H9 (cell line): ENCODE data around the gene STK32B. TPM values are rescaled to one million over a fixed set of nuclear protein-coding genes. Genes with fewer than 3 reads are reported as not detected.

Experiments
- DNase-seq: peaks from one replicate; pipeline ENCODE4 v3.0.0-alpha.2; 2017
- H2AFZ ChIP-seq: one replicate; pipeline ENCODE4 v1.6.1; 2013; ENCODE audit warnings: mild to moderate bottlenecking, low read length, control low read depth, moderate library complexity
- H2AK5ac ChIP-seq: 2 replicates; pipeline ENCODE4 v1.6.1; 2013; ENCODE audit warnings: low read length, control low read depth, mixed read lengths; ENCODE audit not compliant: insufficient read length
- H2BK120ac ChIP-seq: one replicate; pipeline ENCODE4 v1.6.1; 2013; ENCODE audit warnings: low read depth, mild to moderate bottlenecking, low read length, control low read depth, inconsistent platforms; ENCODE audit not compliant: poor library complexity, severe bottlenecking
- H2BK12ac ChIP-seq: 2 replicates; pipeline ENCODE4 v1.6.1; 2013; ENCODE audit warnings: low read length, control low read depth, mixed read lengths, low read depth; ENCODE audit not compliant: insufficient read length
- H2BK15ac ChIP-seq: 2 replicates; pipeline ENCODE4 v1.6.1; 2013; ENCODE audit warnings: low read depth, low read length, control low read depth
- H2BK20ac ChIP-seq: one replicate; pipeline ENCODE4 v1.6.1; 2013; ENCODE audit warnings: low read depth, mild to moderate bottlenecking, low read length, control low read depth, inconsistent platforms; ENCODE audit not compliant: poor library complexity, severe bottlenecking
- H2BK5ac ChIP-seq: 2 replicates; pipeline ENCODE4 v1.6.1; 2013; ENCODE audit warnings: low read length, control low read depth, mixed read lengths; ENCODE audit not compliant: insufficient read length
- H3K14ac ChIP-seq: 2 replicates; pipeline ENCODE4 v1.6.1; 2013; ENCODE audit warnings: low read length, control low read depth; ENCODE audit not compliant: insufficient read depth
- H3K18ac ChIP-seq: 2 replicates; pipeline ENCODE4 v1.6.1; 2013; ENCODE audit warnings: low read depth, mild to moderate bottlenecking, mixed read lengths, low read length, control low read depth; ENCODE audit not compliant: insufficient read length
- H3K23ac ChIP-seq: 2 replicates; pipeline ENCODE4 v1.6.1; 2013; ENCODE audit warnings: low read length, control low read depth, mixed read lengths, low read depth; ENCODE audit not compliant: insufficient read length
- H3K23me2 ChIP-seq: 2 replicates; pipeline ENCODE4 v1.6.1; 2013; ENCODE audit warnings: low read depth, mild to moderate bottlenecking, mixed read lengths, low read length, control low read depth; ENCODE audit not compliant: insufficient read length, poor library complexity, severe bottlenecking
- H3K27ac ChIP-seq: 2 replicates; pipeline ENCODE4 v1.5.1; 2013; ENCODE audit warnings: low read length, control low read depth, mixed read lengths, low read depth; ENCODE audit not compliant: insufficient read length
- H3K27me3 ChIP-seq: 2 replicates; pipeline ENCODE4 v1.6.1; 2013; ENCODE audit warnings: low read length, control low read depth, inconsistent platforms; ENCODE audit not compliant: insufficient read depth
- H3K4ac ChIP-seq: 2 replicates; pipeline ENCODE4 v1.6.1; 2013; ENCODE audit warnings: low read depth, mild to moderate bottlenecking, control low read depth, inconsistent platforms, low read length, moderate library complexity
- H3K4me1 ChIP-seq: 2 replicates; pipeline ENCODE4 v1.6.1; 2013; ENCODE audit warnings: low read length, control low read depth, inconsistent platforms; ENCODE audit not compliant: insufficient read depth
- H3K4me2 ChIP-seq: 2 replicates; pipeline ENCODE4 v1.6.1; 2013; ENCODE audit warnings: low read length, control low read depth, mixed read lengths; ENCODE audit not compliant: insufficient read length, insufficient read depth
- H3K56ac ChIP-seq: 2 replicates; pipeline ENCODE4 v1.6.1; 2013; ENCODE audit warnings: low read depth, mild to moderate bottlenecking, mixed read lengths, low read length, control low read depth; ENCODE audit not compliant: insufficient read length
- H3K79me1 ChIP-seq: 2 replicates; pipeline ENCODE4 v1.6.1; 2013; ENCODE audit warnings: low read depth, mild to moderate bottlenecking, moderate library complexity, low read length, control low read depth, inconsistent platforms; ENCODE audit not compliant: insufficient read depth, poor library complexity, severe bottlenecking
- H3K79me2 ChIP-seq: 2 replicates; pipeline ENCODE4 v1.6.1; 2013; ENCODE audit warnings: low read length, control low read depth, inconsistent platforms; ENCODE audit not compliant: insufficient read depth
- H3K9ac ChIP-seq: 2 replicates; pipeline ENCODE4 v1.6.1; 2013; ENCODE audit warnings: low read length, control low read depth, mixed read lengths; ENCODE audit not compliant: insufficient read length; ENCODE audit errors: extremely low read depth
- H3K9me3 ChIP-seq: one replicate; pipeline ENCODE4 v1.6.1; 2013; ENCODE audit warnings: low read depth, low read length, inconsistent platforms; ENCODE audit not compliant: control insufficient read depth
- H3T11ph ChIP-seq: one replicate; pipeline ENCODE4 v1.6.1; 2013; ENCODE audit warnings: mild to moderate bottlenecking, low read length, control low read depth, inconsistent platforms
- H4K20me1 ChIP-seq: one replicate; pipeline ENCODE4 v1.6.1; 2013; ENCODE audit not compliant: control insufficient read depth, insufficient read length, insufficient read depth
- H4K5ac ChIP-seq: 2 replicates; pipeline ENCODE4 v1.6.1; 2013; ENCODE audit warnings: low read depth, mild to moderate bottlenecking, mixed read lengths, low read length, control low read depth; ENCODE audit not compliant: insufficient read length
- H4K8ac ChIP-seq: replicated peaks from 2 replicates; pipeline ENCODE4 v1.6.1; 2013; ENCODE audit warnings: low read length, control low read depth, mixed read lengths, low read depth; ENCODE audit not compliant: insufficient read length
- H4K91ac ChIP-seq: 2 replicates; pipeline ENCODE4 v1.6.1; 2013; ENCODE audit warnings: low read depth, mild to moderate bottlenecking, moderate library complexity, mixed read lengths, low read length, control low read depth; ENCODE audit not compliant: insufficient read length
- H3K27ac Mint-ChIP-seq, 3 experiments: 2 replicates in 2 of 3; 3 replicates in 1 of 3; pipeline ENCODE4 v1.8.0; 2020 to 2021; ENCODE audit warnings: mixed read lengths in 3 of 3, mild to moderate bottlenecking in 1 of 3, moderate library complexity in 1 of 3
- H3K27me3 Mint-ChIP-seq: 2 replicates; pipeline ENCODE4 v1.8.0; 2021; ENCODE audit warnings: low read depth, mild to moderate bottlenecking, moderate library complexity, mixed read lengths
- H3K36me3 Mint-ChIP-seq, 3 experiments: 2 replicates in 2 of 3; 3 replicates in 1 of 3; pipeline ENCODE4 v1.8.0; 2020 to 2021; ENCODE audit warnings: low read depth in 3 of 3, mixed read lengths in 3 of 3; ENCODE audit not compliant: insufficient read depth in 1 of 3
- H3K4me1 Mint-ChIP-seq, 2 experiments: 2 replicates each; pipeline ENCODE4 v1.8.0; 2020; ENCODE audit warnings: mixed read lengths in 2 of 2
- H3K4me3 Mint-ChIP-seq, 2 experiments: 2 replicates in 1 of 2; 3 replicates in 1 of 2; pipeline ENCODE4 v1.8.0; 2020 to 2021; ENCODE audit warnings: mild to moderate bottlenecking in 2 of 2, mixed read lengths in 2 of 2, moderate library complexity in 1 of 2
- H3K9me3 Mint-ChIP-seq, 2 experiments: 2 replicates in 1 of 2; 3 replicates in 1 of 2; pipeline ENCODE4 v1.8.0; 2020; ENCODE audit warnings: mild to moderate bottlenecking in 2 of 2, mixed read lengths in 2 of 2, moderate library complexity in 1 of 2
- WGBS: extraction: QIAGEN DNeasy Blood & Tissue Kit; methylation state at CpG from one replicate; pipeline ENCODE4 v1.1.7; 2013; ENCODE audit warnings: missing lambda C conversion rate, low lambda C conversion rate, mixed read lengths; ENCODE audit not compliant: insufficient read length; ENCODE audit errors: extremely low coverage; 5-methylcytosine and 5-hydroxymethylcytosine counted together
- total RNA-seq: library from RNA; stranded (reverse); gene quantifications from 2 replicates; pipeline ENCODE4 v1.2.1, GENCODE V29; 2021
- TF ChIP-seq, protein P1 (sequence below): fragments of 200-600 bp; sonication (generic); conservative IDR thresholded peaks from 3 replicates; pipeline ENCODE4 v1.8.0; 2021; ENCODE audit warnings: antibody characterized with exemption, mild to moderate bottlenecking

The STK32B gene
- total RNA-seq, 1 experiment from 2014 or later, result 1.0 TPM

DNA sequence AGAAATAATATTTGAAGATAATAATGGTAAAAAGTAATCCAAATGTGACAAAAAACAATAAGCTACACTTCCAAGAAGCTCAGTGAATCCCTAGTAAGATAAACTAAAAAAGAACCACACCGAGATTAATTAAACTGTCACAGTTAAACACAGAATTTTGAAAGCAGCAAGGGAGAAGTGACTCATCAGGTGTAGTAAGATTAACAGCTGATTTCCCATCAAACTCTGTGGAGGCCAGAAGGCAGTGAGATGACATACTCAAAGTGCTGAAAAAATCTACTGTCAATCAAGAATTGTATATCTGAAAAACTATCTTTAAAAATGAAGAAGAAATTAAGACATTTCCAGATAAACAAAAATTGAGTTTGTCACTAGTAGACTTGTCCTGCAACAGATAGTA lies 35.3 kb downstream of the STK32B start:
- TF ChIP-seq, protein P1, sequence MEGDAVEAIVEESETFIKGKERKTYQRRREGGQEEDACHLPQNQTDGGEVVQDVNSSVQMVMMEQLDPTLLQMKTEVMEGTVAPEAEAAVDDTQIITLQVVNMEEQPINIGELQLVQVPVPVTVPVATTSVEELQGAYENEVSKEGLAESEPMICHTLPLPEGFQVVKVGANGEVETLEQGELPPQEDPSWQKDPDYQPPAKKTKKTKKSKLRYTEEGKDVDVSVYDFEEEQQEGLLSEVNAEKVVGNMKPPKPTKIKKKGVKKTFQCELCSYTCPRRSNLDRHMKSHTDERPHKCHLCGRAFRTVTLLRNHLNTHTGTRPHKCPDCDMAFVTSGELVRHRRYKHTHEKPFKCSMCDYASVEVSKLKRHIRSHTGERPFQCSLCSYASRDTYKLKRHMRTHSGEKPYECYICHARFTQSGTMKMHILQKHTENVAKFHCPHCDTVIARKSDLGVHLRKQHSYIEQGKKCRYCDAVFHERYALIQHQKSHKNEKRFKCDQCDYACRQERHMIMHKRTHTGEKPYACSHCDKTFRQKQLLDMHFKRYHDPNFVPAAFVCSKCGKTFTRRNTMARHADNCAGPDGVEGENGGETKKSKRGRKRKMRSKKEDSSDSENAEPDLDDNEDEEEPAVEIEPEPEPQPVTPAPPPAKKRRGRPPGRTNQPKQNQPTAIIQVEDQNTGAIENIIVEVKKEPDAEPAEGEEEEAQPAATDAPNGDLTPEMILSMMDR, result no peak
- H4K20me1 ChIP-seq, result no peaks in the 10 kb centered on the region
- no peak overlapping the region for H4K5ac ChIP-seq
- peaks cover 12% of the 10 kb centered on the region for H3K9me3 ChIP-seq
- H3K4me1 Mint-ChIP-seq, result peaks cover 3 to 5% of the 10 kb centered on the region in 2 experiments; a peak in 2 of 4 replicates
- no peaks in the 10 kb centered on the region for H3K23me2 ChIP-seq
- no peak overlapping the region for H2BK12ac ChIP-seq
- WGBS, result no CpG with 5 or more reads among the region's 1 CpG
- H3K4me3 Mint-ChIP-seq, result no peak overlapping the region
- H3K27me3 ChIP-seq, result no peaks in the 10 kb centered on the region
- H3K18ac ChIP-seq, result no peak overlapping the region
- no peak overlapping the region for H2BK15ac ChIP-seq
- H4K91ac ChIP-seq, result no peak overlapping the region
- no peak overlapping the region for H3K23ac ChIP-seq
- no peak overlapping the region for H3K4me2 ChIP-seq
- no peak overlapping the region for H3T11ph ChIP-seq
- no peak overlapping the region for H3K14ac ChIP-seq
- no peak overlapping the region for H3K27ac Mint-ChIP-seq
- no peak overlapping the region for H2BK5ac ChIP-seq
- H3K56ac ChIP-seq, result no peak overlapping the region
- peaks cover 14 to 20% of the 10 kb centered on the region in 2 experiments for H3K9me3 Mint-ChIP-seq
- H2BK120ac ChIP-seq, result no peak overlapping the region
- no peak overlapping the region for H2AFZ ChIP-seq
- H2BK20ac ChIP-seq, result no peak overlapping the region
- no peaks in the 10 kb centered on the region for H3K4me1 ChIP-seq
- no peaks in the 10 kb centered on the region for H3K79me1 ChIP-seq
- peaks cover 1 to 10% (median 2%) of the 10 kb centered on the region in 3 experiments; a peak in 4 of 7 replicates for H3K36me3 Mint-ChIP-seq
- H3K27me3 Mint-ChIP-seq, result peaks cover 5% of the 10 kb centered on the region
- no peak overlapping the region for H2AK5ac ChIP-seq
- H3K9ac ChIP-seq, result no peak overlapping the region
- H3K4ac ChIP-seq, result no peak overlapping the region
- no peak overlapping the region for H3K27ac ChIP-seq
- H4K8ac ChIP-seq, result no peak overlapping the region
- DNase-seq, result no peak
- no peaks in the 10 kb centered on the region for H3K79me2 ChIP-seq
